ENCODE measurements around the gene IER5L.

Gene IER5L

DNA sequence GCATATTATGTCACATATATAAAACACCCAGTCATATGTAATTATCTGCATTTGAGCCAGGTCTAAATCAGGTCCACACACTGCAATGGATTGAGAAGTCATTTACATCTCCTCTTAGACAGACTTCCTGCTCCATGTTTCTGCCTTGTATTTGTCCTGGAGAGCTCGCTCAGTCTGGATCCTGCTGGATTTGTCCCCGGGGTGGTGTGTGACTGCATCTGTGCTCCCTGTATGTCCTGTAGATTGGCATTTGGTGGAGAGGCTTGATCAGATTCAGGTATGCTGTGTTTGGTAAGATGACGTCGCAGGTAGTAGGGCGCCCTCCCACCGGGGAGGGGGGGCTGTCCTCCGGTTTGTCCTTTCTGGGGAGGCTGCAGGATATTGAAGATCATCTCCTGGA, 33.6 kb upstream of the IER5L start:
- TF ChIP-seq, protein P1, sequence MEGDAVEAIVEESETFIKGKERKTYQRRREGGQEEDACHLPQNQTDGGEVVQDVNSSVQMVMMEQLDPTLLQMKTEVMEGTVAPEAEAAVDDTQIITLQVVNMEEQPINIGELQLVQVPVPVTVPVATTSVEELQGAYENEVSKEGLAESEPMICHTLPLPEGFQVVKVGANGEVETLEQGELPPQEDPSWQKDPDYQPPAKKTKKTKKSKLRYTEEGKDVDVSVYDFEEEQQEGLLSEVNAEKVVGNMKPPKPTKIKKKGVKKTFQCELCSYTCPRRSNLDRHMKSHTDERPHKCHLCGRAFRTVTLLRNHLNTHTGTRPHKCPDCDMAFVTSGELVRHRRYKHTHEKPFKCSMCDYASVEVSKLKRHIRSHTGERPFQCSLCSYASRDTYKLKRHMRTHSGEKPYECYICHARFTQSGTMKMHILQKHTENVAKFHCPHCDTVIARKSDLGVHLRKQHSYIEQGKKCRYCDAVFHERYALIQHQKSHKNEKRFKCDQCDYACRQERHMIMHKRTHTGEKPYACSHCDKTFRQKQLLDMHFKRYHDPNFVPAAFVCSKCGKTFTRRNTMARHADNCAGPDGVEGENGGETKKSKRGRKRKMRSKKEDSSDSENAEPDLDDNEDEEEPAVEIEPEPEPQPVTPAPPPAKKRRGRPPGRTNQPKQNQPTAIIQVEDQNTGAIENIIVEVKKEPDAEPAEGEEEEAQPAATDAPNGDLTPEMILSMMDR (IDR thresholded peaks at IDR 0.05; ENCODE audit: borderline replicate concordance, insufficient read depth, low read depth, low read length): no peak
- no peak overlapping the region for H3K4me3 ChIP-seq (ENCODE audit: low read depth, low read length)

DNA sequence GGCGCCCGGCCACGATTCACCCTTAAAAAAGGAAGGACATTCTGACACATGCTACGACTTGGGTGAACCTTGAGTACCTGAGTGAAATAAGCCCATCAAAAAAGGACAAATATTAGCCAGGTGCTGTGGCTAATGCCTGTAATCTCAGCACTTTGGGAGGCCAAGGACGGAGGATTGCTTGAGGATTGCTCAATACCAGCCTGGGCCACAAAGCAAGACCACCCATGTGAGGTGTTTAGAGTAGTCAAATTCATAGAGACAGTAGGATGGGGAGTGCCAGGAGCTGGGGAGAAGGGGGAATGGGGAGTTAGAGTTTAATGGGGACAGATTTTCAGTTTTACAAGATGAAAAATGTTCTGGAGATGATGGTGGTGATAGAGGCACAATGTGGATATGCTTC, 32.1 kb upstream of the IER5L start:
- TF ChIP-seq, protein P1 (IDR thresholded peaks at IDR 0.05; ENCODE audit: borderline replicate concordance, insufficient read depth, low read depth, low read length): no peak
- no peak overlapping the region for H3K4me3 ChIP-seq (ENCODE audit: low read depth, low read length)

DNA sequence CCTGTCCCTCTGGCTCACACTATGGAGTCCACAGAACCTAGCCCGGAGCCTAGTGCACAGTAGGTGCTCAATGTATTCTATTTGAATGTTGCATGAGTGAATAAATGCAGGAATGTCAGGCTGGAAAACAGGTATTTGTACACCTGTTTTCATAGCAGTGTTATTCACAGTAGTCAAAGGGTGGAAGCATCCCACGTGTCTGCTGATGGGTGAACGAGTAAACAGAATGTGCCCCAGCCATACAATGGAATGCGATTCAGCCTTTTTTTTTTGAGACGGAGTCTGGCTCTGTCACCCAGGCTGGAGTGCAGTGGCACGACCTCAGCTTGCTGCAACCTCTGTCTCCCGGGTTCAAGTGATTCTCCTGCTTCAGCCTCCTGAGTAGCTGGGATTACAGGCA, 31.5 kb upstream of the IER5L start:
- TF ChIP-seq, protein P1 (IDR thresholded peaks at IDR 0.05; ENCODE audit: borderline replicate concordance, insufficient read depth, low read depth, low read length): no peak
- no peak overlapping the region for H3K4me3 ChIP-seq (ENCODE audit: low read depth, low read length)

DNA sequence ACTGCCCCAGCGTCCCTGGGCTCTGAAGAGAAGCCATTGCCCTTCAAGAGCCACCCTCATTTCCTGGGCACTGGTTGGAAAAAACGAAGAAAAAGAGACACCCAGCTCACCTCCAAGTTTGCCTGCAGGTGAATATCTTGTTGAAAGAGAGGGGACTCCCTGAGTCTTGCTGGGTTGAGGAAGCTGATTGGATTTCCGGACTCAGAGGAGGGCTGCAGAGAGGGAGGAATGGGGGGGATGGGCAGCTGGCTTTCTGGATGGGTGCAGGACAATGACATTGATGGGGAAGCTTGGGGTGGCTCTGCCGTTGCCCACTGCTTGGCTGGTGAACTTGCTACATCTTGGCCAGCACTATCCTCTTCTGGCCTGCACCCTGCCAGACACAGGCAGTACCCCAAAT, 31.0 kb upstream of the IER5L start:
- no peak overlapping the region for H3K4me3 ChIP-seq (ENCODE audit: low read depth, low read length)

DNA sequence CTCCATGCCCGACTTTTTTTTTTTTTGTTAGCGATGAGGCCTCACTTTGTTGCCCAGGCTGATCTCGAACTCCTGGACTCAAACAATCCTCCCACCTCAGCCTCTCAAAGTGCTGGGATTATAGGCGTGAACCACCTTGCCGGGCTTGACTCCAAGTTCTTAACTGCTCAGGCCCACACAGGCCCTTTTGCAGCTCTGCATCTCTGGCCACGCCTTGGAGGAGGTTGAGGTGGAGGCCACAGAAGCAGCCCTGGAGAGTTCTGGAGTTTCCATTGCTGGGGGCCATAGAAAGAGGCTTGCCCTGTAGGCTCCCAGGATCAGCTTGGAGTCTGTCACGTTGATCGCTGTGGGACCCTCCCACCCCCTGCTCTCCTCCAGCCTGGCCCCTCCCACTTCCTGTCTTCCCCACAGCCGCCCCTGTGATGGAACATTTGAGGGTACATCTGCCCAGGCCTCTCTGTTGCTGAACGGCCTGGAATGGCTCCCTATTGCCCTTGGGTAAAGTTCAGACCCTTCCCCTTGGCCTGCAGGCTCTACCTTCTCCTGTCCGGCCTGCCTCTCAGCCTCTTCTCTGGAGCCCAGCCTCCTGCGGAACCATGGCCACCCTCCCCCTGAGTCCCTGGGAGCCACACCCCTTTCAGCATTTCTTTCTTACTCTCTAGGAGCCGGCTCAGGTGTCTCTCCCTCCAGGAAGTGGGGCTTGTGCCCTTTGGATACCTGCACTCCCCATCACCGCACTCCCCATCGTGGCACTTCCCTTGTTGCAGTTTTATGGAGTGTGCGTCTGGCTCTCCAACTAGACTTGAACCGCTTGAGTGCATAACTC, 30.4 kb upstream of the IER5L start:
- TF ChIP-seq, protein P1 (IDR thresholded peaks at IDR 0.05; ENCODE audit: borderline replicate concordance, insufficient read depth, low read depth, low read length): no peak
- H3K4me3 ChIP-seq (ENCODE audit: low read depth, low read length): no peak overlapping the region

More for the DNA sequence above, 31.0 kb upstream of the IER5L start:
- TF ChIP-seq, protein P1 (IDR thresholded peaks at IDR 0.05; ENCODE audit: borderline replicate concordance, insufficient read depth, low read depth, low read length): no peak

DNA sequence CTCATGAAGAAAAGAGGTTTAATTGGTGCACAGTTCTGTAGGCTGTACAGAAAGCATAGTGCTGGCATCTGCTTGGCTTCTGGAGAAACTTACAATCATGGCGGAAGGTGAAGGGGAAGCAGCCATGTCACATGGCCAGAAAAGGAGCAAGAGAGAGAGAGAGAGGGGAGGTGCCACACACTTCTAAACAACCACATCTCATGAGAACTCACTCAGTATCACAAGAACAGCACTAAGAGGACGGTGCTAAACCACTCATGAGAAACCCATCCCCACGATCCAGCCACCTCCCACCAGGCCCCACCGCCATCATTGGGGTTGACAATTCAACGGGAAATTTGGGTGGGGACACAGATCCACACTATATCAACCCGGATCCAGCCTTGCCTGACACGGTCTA, 28.8 kb upstream of the IER5L start:
- no peak overlapping the region for H3K4me3 ChIP-seq (ENCODE audit: low read depth, low read length)
- TF ChIP-seq, protein P1 (IDR thresholded peaks at IDR 0.05; ENCODE audit: borderline replicate concordance, insufficient read depth, low read depth, low read length): no peak

DNA sequence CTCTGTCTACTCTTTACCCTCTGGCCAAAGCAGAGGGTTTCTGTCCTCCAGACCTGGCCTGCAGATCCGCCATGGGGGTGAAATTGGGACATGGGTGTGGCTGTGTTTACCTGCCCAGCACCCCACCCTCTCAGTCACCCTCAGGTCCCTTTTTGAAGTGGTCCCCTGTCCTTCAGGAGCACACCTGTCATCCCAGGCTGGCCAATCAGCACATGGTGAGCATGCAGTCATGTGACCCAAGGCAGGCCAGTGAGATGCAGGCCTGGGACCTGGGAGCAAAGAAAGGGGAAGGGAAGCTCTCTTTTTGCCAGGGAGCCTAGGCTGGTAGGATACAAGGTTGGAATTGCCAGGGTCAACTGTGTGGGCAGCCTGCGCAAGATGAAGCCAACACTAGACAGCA, 28.3 kb upstream of the IER5L start:
- no peak overlapping the region for H3K4me3 ChIP-seq (ENCODE audit: low read depth, low read length)
- TF ChIP-seq, protein P1 (IDR thresholded peaks at IDR 0.05; ENCODE audit: borderline replicate concordance, insufficient read depth, low read depth, low read length): no peak
